Endodermal cell (in vitro differentiated cells): ENCODE measurements around the gene CYSLTR2. TPM values are rescaled to one million over a fixed set of nuclear protein-coding genes. Genes with fewer than 3 reads are reported as not detected.

Source experiments
- DNase-seq: peaks from one replicate; pipeline ENCODE4 v3.0.0-alpha.2; 2017
- H3K27ac ChIP-seq: 2 replicates; pipeline ENCODE4 v1.5.1; 2013; ENCODE audit warnings: mild to moderate bottlenecking, low read depth, low read length, moderate library complexity
- H3K27me3 ChIP-seq: 2 replicates; pipeline ENCODE4 v1.6.1; 2013; ENCODE audit warnings: mild to moderate bottlenecking, low read length, moderate library complexity; ENCODE audit not compliant: insufficient read depth, control insufficient read depth, poor library complexity, severe bottlenecking
- H3K36me3 ChIP-seq: 2 replicates; pipeline ENCODE4 v1.7.0; 2013; ENCODE audit warnings: mild to moderate bottlenecking, low read length, moderate library complexity; ENCODE audit not compliant: control insufficient read depth, insufficient read depth
- H3K4me1 ChIP-seq: one replicate; pipeline ENCODE4 v1.7.0; 2013; ENCODE audit warnings: low read length; ENCODE audit not compliant: control insufficient read depth, insufficient read depth
- H3K4me3 ChIP-seq: 2 replicates; pipeline ENCODE4 v1.5.1; 2013; ENCODE audit warnings: mild to moderate bottlenecking, low read length, moderate library complexity
- H3K9ac ChIP-seq: 2 replicates; pipeline ENCODE4 v1.6.1; 2013; ENCODE audit warnings: mild to moderate bottlenecking, low read length, moderate library complexity; ENCODE audit not compliant: poor library complexity, severe bottlenecking; ENCODE audit errors: extremely low read depth
- H3K9me3 ChIP-seq: 2 replicates; pipeline ENCODE4 v1.6.1; 2013; ENCODE audit warnings: mild to moderate bottlenecking, low read length, moderate library complexity; ENCODE audit not compliant: control insufficient read depth
- H3K27ac Mint-ChIP-seq: 2 replicates; pipeline ENCODE4 v1.8.0; 2020; ENCODE audit warnings: mixed read lengths
- H3K27me3 Mint-ChIP-seq: 2 replicates; pipeline ENCODE4 v1.8.0; 2021; ENCODE audit warnings: mild to moderate bottlenecking, mixed read lengths; ENCODE audit not compliant: insufficient read depth
- H3K36me3 Mint-ChIP-seq: 2 replicates; pipeline ENCODE4 v1.8.0; 2020; ENCODE audit warnings: low read depth, mixed read lengths
- H3K4me1 Mint-ChIP-seq: 2 replicates; pipeline ENCODE4 v1.8.0; 2020; ENCODE audit warnings: mixed read lengths
- H3K4me3 Mint-ChIP-seq: 2 replicates; pipeline ENCODE4 v1.8.0; 2020; ENCODE audit warnings: mild to moderate bottlenecking, moderate library complexity, mixed read lengths
- H3K9me3 Mint-ChIP-seq: 2 replicates; pipeline ENCODE4 v1.8.0; 2020; ENCODE audit warnings: mild to moderate bottlenecking, mixed read lengths
- WGBS, 2 experiments: methylation state at CpG; one replicate each; pipeline versions ENCODE4 v1.1.5 to v1.1.7; 2013; ENCODE audit warnings: missing lambda C conversion rate in 2 of 2, mixed read lengths in 1 of 2; ENCODE audit not compliant: insufficient coverage in 1 of 2, insufficient read length in 1 of 2; 5-methylcytosine and 5-hydroxymethylcytosine counted together
- total RNA-seq, 2 donors: library from RNA; stranded (reverse); fragmentation: NEBNext Ultra II Directional in 1 of 2; extraction: Animal tissue kit (Norgen Biotek cat#: 25700) in 1 of 2; gene quantifications; 2 replicates in 1 of 2; 3 replicates in 1 of 2; pipeline ENCODE4 v1.2.1, GENCODE V29; 2021
- TF ChIP-seq, protein P1 (sequence below): fragments of 200-600 bp; sonication (generic); conservative IDR thresholded peaks from 2 replicates; pipeline ENCODE4 v1.5.0; 2021; ENCODE audit warnings: antibody characterized with exemption, mild to moderate bottlenecking

The CYSLTR2 gene
- total RNA-seq, 2 donors from 2014 or later, result not detected

DNA sequence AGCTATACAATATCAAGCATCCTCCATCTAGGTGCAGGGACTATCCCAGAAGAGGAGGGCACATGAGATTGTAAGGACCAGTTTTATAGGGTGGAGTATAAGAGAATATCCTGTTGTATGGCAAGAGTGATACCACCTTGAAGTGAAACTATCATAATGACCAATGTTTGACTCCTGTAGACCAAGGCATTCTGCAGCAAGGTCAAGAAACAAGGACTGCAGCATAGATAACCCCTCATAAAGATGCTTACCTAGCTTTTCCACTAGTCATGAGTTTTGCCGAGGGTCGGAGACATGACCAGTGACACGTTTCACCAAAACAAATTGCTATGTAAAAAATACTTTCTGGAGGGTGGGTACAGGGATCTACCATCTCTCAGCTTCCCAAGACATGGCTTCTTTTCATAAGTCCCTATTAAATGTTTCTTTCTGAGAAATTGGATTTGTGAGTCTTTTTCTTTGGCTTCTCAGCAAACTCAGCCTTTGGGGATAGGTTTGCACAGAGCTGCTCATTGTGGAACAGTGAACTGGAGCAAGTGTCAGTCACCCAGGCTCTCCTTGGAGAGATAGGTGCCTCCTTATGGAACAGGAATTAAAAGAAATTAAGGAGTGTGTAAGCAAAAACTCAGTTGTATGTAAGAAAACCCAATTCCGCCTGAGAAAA is 28.2 kb upstream of the CYSLTR2 start:
- Histone ChIP-seq H3K4me3 (peak overlapping the region; percentile 22), H3K27me3 (no peaks in the 10 kb centered on the region), H3K36me3 (no peaks in the 10 kb centered on the region), H3K27ac (no peak overlapping the region), H3K9me3 (peaks cover 20% of the 10 kb centered on the region), H3K4me1 (no peaks in the 10 kb centered on the region), H3K9ac (no peak overlapping the region)
- Mint-ChIP-seq H3K4me1 (peaks cover 26% of the 10 kb centered on the region), H3K27ac (no peak overlapping the region), H3K36me3 (no peaks in the 10 kb centered on the region), H3K27me3 (no peaks in the 10 kb centered on the region), H3K9me3 (peaks cover 35% of the 10 kb centered on the region), H3K4me3 (no peak overlapping the region)
- TF ChIP-seq, protein P1, sequence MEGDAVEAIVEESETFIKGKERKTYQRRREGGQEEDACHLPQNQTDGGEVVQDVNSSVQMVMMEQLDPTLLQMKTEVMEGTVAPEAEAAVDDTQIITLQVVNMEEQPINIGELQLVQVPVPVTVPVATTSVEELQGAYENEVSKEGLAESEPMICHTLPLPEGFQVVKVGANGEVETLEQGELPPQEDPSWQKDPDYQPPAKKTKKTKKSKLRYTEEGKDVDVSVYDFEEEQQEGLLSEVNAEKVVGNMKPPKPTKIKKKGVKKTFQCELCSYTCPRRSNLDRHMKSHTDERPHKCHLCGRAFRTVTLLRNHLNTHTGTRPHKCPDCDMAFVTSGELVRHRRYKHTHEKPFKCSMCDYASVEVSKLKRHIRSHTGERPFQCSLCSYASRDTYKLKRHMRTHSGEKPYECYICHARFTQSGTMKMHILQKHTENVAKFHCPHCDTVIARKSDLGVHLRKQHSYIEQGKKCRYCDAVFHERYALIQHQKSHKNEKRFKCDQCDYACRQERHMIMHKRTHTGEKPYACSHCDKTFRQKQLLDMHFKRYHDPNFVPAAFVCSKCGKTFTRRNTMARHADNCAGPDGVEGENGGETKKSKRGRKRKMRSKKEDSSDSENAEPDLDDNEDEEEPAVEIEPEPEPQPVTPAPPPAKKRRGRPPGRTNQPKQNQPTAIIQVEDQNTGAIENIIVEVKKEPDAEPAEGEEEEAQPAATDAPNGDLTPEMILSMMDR, result no peak
- WGBS, 2 experiments, result 89 to 96% methylated on average over 2 to 4 of the region's 4 CpGs
- DNase-seq, result no peak

DNA sequence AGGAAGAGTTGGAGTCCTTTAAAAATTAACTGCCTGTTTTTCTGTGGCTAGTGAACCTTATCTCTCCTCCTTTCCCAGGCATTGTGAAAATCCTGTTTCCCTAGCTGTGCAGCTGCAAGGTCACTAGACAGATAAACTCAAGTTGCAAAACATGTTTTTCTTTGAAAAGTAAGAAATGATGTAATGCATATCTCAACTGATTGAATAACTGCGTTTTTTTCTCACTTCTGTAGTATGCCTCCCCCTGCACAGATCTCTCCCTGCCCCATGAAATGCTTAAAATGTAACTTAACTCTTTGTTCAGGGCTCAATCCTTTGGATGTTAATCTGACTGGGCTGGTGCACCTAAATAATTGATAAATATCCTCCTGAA is 27.7 kb upstream of the CYSLTR2 start:
- Histone ChIP-seq H3K9ac (no peak overlapping the region), H3K4me3 (peak overlapping the region; percentile 22), H3K27me3 (no peaks in the 10 kb centered on the region), H3K4me1 (no peaks in the 10 kb centered on the region), H3K36me3 (no peaks in the 10 kb centered on the region), H3K27ac (no peak overlapping the region), H3K9me3 (peaks cover 19% of the 10 kb centered on the region)
- no peak overlapping the region for H3K27ac Mint-ChIP-seq
- DNase-seq, result no peak
- no peaks in the 10 kb centered on the region for H3K36me3 Mint-ChIP-seq
- no peak overlapping the region for H3K4me3 Mint-ChIP-seq
- WGBS, 2 experiments, result 65 to 100% methylated on average over 1 of the region's 1 CpG
- TF ChIP-seq, protein P1, result no peak
- H3K27me3 Mint-ChIP-seq, result no peaks in the 10 kb centered on the region
- peaks cover 26% of the 10 kb centered on the region for H3K4me1 Mint-ChIP-seq
- peaks cover 32% of the 10 kb centered on the region for H3K9me3 Mint-ChIP-seq

DNA sequence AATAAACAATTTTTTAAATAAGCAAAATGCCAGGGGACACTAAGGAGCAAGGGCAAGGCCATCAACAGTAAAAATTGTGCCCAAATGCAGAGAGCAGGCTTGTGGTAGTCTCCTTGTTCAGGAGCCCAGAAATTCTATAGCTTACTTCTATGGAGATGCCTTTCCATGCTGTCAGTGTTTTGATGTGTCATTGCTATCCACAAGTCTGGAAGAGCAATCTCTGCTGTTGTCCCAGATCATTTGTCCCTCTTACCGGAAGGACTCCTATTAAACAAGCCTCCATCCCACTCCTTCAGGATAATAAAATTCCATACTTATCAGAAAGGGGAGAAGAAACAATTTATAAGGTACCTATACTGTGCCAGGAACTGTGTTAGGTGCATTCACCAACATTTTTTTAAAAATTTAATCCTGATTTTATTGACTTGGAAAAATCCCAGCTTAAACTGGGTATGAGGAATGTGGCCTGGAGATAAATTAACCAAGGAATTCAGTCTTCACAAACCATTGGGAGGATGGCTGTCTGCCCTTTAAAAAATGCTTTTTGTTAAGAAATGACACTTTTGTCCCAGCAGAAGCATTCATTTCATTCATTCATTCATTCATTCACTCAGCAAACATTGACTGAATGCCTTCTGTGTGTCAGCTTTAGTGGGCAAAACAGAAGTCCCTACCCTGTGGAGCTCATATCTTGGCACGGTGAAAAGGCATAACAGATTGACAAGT is 26.8 kb upstream of the CYSLTR2 start:
- Mint-ChIP-seq H3K27me3 (no peaks in the 10 kb centered on the region), H3K9me3 (peaks cover 23% of the 10 kb centered on the region), H3K36me3 (no peaks in the 10 kb centered on the region), H3K4me3 (no peak overlapping the region), H3K27ac (no peak overlapping the region), H3K4me1 (peaks cover 21% of the 10 kb centered on the region)
- H3K4me3 ChIP-seq, result no peak overlapping the region
- TF ChIP-seq, protein P1, result no peak
- H3K36me3 ChIP-seq, result no peaks in the 10 kb centered on the region
- WGBS, 2 experiments, result 86 to 96% methylated on average over 1 to 2 of the region's 2 CpGs
- H3K9ac ChIP-seq, result no peak overlapping the region
- DNase-seq, result no peak
- H3K27ac ChIP-seq, result no peak overlapping the region
- peaks cover 16% of the 10 kb centered on the region for H3K9me3 ChIP-seq
- H3K27me3 ChIP-seq, result no peaks in the 10 kb centered on the region
- no peaks in the 10 kb centered on the region for H3K4me1 ChIP-seq
